ENCODE results near the gene NPNT.
A peak's percentile ranks its signal among the peaks of the same experiment; 100 is the strongest.

NPNT gene

DNA sequence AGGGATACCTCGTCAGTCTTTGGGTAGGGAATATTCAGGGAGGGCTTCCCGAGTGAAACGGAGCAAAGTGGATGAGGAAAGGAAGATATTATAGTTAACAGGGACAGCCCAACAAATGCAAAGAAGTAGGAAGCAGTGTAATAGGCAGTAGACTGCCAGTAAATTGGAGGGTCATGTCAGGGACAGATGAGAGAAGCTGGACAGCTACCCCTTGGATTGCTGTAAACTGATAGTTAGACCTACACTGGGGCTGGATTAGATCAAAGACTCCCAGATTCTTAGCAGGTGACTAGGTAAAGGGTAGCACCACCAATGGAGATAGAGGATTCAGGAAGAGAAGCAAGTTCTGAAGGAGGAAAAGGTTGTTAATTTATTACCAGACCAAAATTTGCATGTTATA lies 48.0 kb downstream of the NPNT start:
- Mint-ChIP-seq H3K4me1 (peaks cover 15% of the 10 kb centered on the region), H3K4me3 (no peak overlapping the region), H3K9me3 (peaks cover 14% of the 10 kb centered on the region), H3K27ac (no peak overlapping the region), H3K36me3 (ENCODE audit: low read depth) (peaks cover 41% of the 10 kb centered on the region), H3K27me3 (ENCODE audit: low read depth) (no peaks in the 10 kb centered on the region)
- no peak for TF ChIP-seq CTCF (IDR thresholded peaks at IDR 0.05; ENCODE audit: unreplicated experiment in 3 of 3)

DNA sequence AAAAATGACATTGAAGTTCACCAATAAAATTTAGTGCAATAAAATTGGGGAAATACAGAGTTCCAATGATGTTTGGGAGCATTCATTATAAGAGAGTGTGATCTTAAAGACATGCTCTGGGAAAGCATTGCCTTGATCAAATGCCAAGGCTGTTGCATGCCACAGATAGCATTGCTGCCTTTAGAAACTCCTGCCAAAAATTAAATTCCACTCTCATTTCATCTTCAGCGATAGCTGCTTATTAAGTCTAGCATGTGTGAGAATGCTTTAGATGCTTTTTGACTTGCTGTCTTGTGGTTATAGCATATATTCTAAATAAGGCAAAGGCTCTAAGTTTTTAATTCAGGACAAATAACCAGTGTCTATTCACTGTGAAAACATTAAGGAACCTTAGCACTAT lies 49.3 kb downstream of the NPNT start:
- Mint-ChIP-seq H3K4me1 (peaks cover 15% of the 10 kb centered on the region), H3K27me3 (ENCODE audit: low read depth) (no peaks in the 10 kb centered on the region)
- TF ChIP-seq CTCF (IDR thresholded peaks at IDR 0.05; ENCODE audit: unreplicated experiment in 3 of 3), result no peak

GRCh38 chr4:105946771-105947170 lies 51.5 kb downstream of the NPNT start:
- no peaks in the 10 kb centered on the region for H3K27me3 Mint-ChIP-seq (ENCODE audit: low read depth)
- no peak for TF ChIP-seq CTCF (IDR thresholded peaks at IDR 0.05; ENCODE audit: unreplicated experiment in 3 of 3)
- no peak overlapping the region for H3K4me3 Mint-ChIP-seq
- H3K36me3 Mint-ChIP-seq (ENCODE audit: low read depth), result peaks cover 42% of the 10 kb centered on the region
- peaks cover 20% of the 10 kb centered on the region for H3K4me1 Mint-ChIP-seq
- no peak overlapping the region for H3K27ac Mint-ChIP-seq
- H3K9me3 Mint-ChIP-seq, result peaks cover 14% of the 10 kb centered on the region

More for the DNA sequence above, 49.3 kb downstream of the NPNT start:
- H3K4me3 Mint-ChIP-seq, result peak overlapping the region in 1 of 3 experiments; percentile 13
- peaks cover 14% of the 10 kb centered on the region for H3K9me3 Mint-ChIP-seq
- peaks cover 42% of the 10 kb centered on the region for H3K36me3 Mint-ChIP-seq (ENCODE audit: low read depth)
- H3K27ac Mint-ChIP-seq, result peak overlapping the region in 2 of 3 experiments; percentile 23 to 38

- peaks cover 36% of the 10 kb centered on the region for H3K4me1 Mint-ChIP-seq
- no peak for TF ChIP-seq CTCF (IDR thresholded peaks at IDR 0.05; ENCODE audit: unreplicated experiment in 3 of 3)
These were observed 55.4 kb downstream of the NPNT start for GRCh38 chr4:105950701-105951100.

DNA sequence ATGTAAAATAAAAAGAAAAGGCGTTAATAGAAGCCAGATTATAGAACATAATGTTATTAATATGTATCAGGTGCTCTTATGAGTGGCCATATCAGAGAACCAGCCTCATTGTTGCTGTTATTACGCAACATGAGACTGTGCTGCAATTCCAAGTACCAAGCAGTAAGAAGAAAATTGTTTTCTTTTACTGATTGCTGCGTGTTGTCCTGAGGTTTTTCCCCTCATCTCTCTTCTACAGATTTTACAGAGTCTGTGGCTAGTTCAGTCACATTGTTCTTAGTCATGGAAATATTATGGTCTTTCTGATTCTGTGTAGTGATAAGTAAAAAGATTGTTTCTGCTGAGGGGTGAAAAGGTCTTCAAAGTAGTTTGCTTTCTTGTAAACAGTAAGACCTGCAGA lies 55.9 kb downstream of the NPNT start:
- no peak for TF ChIP-seq CTCF (IDR thresholded peaks at IDR 0.05; ENCODE audit: unreplicated experiment in 3 of 3)
- H3K36me3 Mint-ChIP-seq (ENCODE audit: low read depth), result peaks cover 22% of the 10 kb centered on the region
- H3K9me3 Mint-ChIP-seq, result peaks cover 5% of the 10 kb centered on the region
- H3K4me3 Mint-ChIP-seq, result no peak overlapping the region
- peak overlapping the region in 2 of 3 experiments; percentile 38 to 49 for H3K27ac Mint-ChIP-seq
- H3K4me1 Mint-ChIP-seq, result peaks cover 41% of the 10 kb centered on the region
- no peaks in the 10 kb centered on the region for H3K27me3 Mint-ChIP-seq (ENCODE audit: low read depth)

More at GRCh38 chr4:105950701-105951100, 55.4 kb downstream of the NPNT start:
- Mint-ChIP-seq H3K27me3 (ENCODE audit: low read depth) (no peaks in the 10 kb centered on the region), H3K36me3 (ENCODE audit: low read depth) (peaks cover 22% of the 10 kb centered on the region), H3K9me3 (peaks cover 5% of the 10 kb centered on the region), H3K27ac (peak overlapping the region in 1 of 3 experiments; percentile 47), H3K4me3 (peak overlapping the region in 1 of 3 experiments; percentile 67)

GRCh38 chr4:105952591-105952990 lies 57.3 kb downstream of the NPNT start:
- Mint-ChIP-seq H3K9me3 (no peaks in the 10 kb centered on the region), H3K27me3 (ENCODE audit: low read depth) (no peaks in the 10 kb centered on the region), H3K36me3 (ENCODE audit: low read depth) (peaks cover 15% of the 10 kb centered on the region), H3K4me3 (peak overlapping the region in 1 of 3 experiments; percentile 72), H3K4me1 (peaks cover 55% of the 10 kb centered on the region), H3K27ac (peak overlapping the region; percentile 49 to 78 (median 71))
- TF ChIP-seq CTCF (IDR thresholded peaks at IDR 0.05; ENCODE audit: unreplicated experiment in 3 of 3), result no peak

Data from nephron (organoid).